A549 (cell line): ENCODE measurements around the gene HP. TPM values are rescaled to one million over a fixed set of nuclear protein-coding genes. Genes with fewer than 3 reads are reported as not detected.
A peak's percentile ranks its signal among the peaks of the same experiment; 100 is the strongest.
"Not testable (repeated sequence)": the region's sequence is repeated elsewhere in the genome, so short reads cannot be mapped to it uniquely, and the experiment has no call there.

Experiments used
- ATAC-seq, 2 experiments: fragments of 200-7000 bp in 1 of 2; fragments of >200 bp in 1 of 2; cut with Nextera tagmentation in 1 of 2; cut with Tn5 transposase in 1 of 2; 3 replicates each; pipeline versions ENCODE4 v1.8.0 to v1.9.1; 2018 to 2020; ENCODE audit warnings: mild to moderate bottlenecking in 1 of 2, moderate library complexity in 1 of 2
- CTCF ChIA-PET: fragments of 300-600 bp; sonication (Branson Sonifier 250); formaldehyde crosslinking; extraction: SDS; loops from one replicate; lab custom pipeline; 2021; ENCODE audit warnings: antibody characterized with exemption, inconsistent platforms; lab: Yijun Ruan, JAX
- POLR2A ChIA-PET: fragments of 350-600 bp; formaldehyde crosslinking; extraction: SDS; loops from one replicate; lab custom pipeline; 2021; ENCODE audit warnings: antibody characterized with exemption, inconsistent platforms; lab: Yijun Ruan, JAX
- DNase-seq, 2 experiments: peaks; one replicate each; pipeline versions ENCODE4 v3.0.0 to v3.0.0-alpha.2; 2011 to 2016; ENCODE audit warnings: low read depth in 1 of 2, low spot score in 1 of 2
- FAIRE-seq: peaks from 2 replicates; lab custom pipeline; 2011; peaks lifted over from hg19 to GRCh38; lab: Jason Lieb, UNC
- H3K27ac ChIP-seq, 2 experiments: fragments of >200 bp; sonication (Bioruptor Twin); formaldehyde crosslinking; 3 replicates each; pipeline ENCODE4 v1.5.1; 2016 to 2017
- H3K4me1 ChIP-seq: fragments of >200 bp; sonication (Bioruptor Twin); formaldehyde crosslinking; 3 replicates; pipeline ENCODE4 v1.6.1; 2016
- H3K4me2 ChIP-seq: fragments of >200 bp; sonication (Bioruptor Twin); formaldehyde crosslinking; 3 replicates; pipeline ENCODE4 v1.6.1; 2016
- H3K4me3 ChIP-seq: fragments of >200 bp; sonication (Bioruptor Twin); formaldehyde crosslinking; 3 replicates; pipeline ENCODE4 v1.5.1; 2016
- H3K9me3 ChIP-seq: fragments of >200 bp; sonication (Bioruptor Twin); formaldehyde crosslinking; 3 replicates; pipeline ENCODE4 v1.6.1; 2016
- CEBPB ChIP-seq, 2 experiments: fragments of >200 bp in 1 of 2; sonication (Bioruptor Twin) in 1 of 2; formaldehyde crosslinking in 1 of 2; IDR thresholded peaks; 2 replicates each; pipeline ENCODE4 v1.6.1; 2012 to 2016
- CHD4 ChIP-seq: fragments of 200-600 bp; sonication (generic); IDR thresholded peaks from 2 replicates; pipeline ENCODE4 v1.6.1; 2016; ENCODE audit warnings: antibody characterized with exemption, mild to moderate bottlenecking, borderline replicate concordance
- ESRRA ChIP-seq: fragments of 150-350 bp; IDR thresholded peaks from 2 replicates; pipeline ENCODE4 v1.6.1; 2014; ENCODE audit warnings: mild to moderate bottlenecking, low read length, borderline replicate concordance
- FOSB ChIP-seq: fragments of 250-450 bp; sonication (Bioruptor Pico); IDR thresholded peaks from 2 replicates; pipeline ENCODE4 v1.5.0; 2020; ENCODE audit warnings: mild to moderate bottlenecking, moderate library complexity
- FOSL2 ChIP-seq, 2 experiments: fragments of 450-650 bp in 1 of 2; fragments of >200 bp in 1 of 2; sonication (Bioruptor Twin) in 1 of 2; formaldehyde crosslinking; IDR thresholded peaks; 2 replicates each; pipeline versions ENCODE4 v1.5.0 to v1.6.1; 2016 to 2020; ENCODE audit warnings: mild to moderate bottlenecking in 1 of 2, moderate library complexity in 1 of 2
- FOXS1 ChIP-seq: fragments of 250-450 bp; sonication (Bioruptor Pico); IDR thresholded peaks from 2 replicates; pipeline ENCODE4 v1.5.0; 2020; ENCODE audit warnings: mild to moderate bottlenecking, moderate library complexity
- HDAC2 ChIP-seq: fragments of 200-600 bp; sonication (generic); IDR thresholded peaks from 2 replicates; pipeline ENCODE4 v1.6.1; 2016
- HEYL ChIP-seq: fragments of 250-450 bp; sonication (Bioruptor Pico); IDR thresholded peaks from 2 replicates; pipeline ENCODE4 v1.8.0; 2021; ENCODE audit warnings: mild to moderate bottlenecking, moderate library complexity
- HOXA7 ChIP-seq: fragments of 250-450 bp; sonication (Bioruptor Pico); IDR thresholded peaks from 2 replicates; pipeline ENCODE4 v1.5.0; 2020; ENCODE audit warnings: mild to moderate bottlenecking, moderate library complexity
- MAFK ChIP-seq: fragments of 450-650 bp; IDR thresholded peaks from 2 replicates; pipeline ENCODE4 v1.6.1; 2014; ENCODE audit not compliant: partially characterized antibody
- NFE2L2 ChIP-seq: fragments of 150-350 bp; conservative IDR thresholded peaks from 2 replicates; pipeline ENCODE4 v1.6.1; 2014; ENCODE audit warnings: low read length
- NPAS2 ChIP-seq: fragments of 250-450 bp; sonication (Bioruptor Pico); IDR thresholded peaks from 2 replicates; pipeline ENCODE4 v1.8.0; 2022; ENCODE audit warnings: mild to moderate bottlenecking, moderate library complexity, borderline replicate concordance
- PBX3 ChIP-seq: IDR thresholded peaks from 2 replicates; pipeline ENCODE4 v1.6.1; 2012
- POLR2A ChIP-seq: IDR thresholded peaks from 2 replicates; pipeline ENCODE4 v1.6.1; 2012; ENCODE audit warnings: mild to moderate bottlenecking, low read length
- RCOR1 ChIP-seq: fragments of 150-350 bp; IDR thresholded peaks from 2 replicates; pipeline ENCODE4 v1.6.1; 2014; ENCODE audit warnings: antibody characterized with exemption, low read length, low read depth
- ZSCAN20 ChIP-seq: fragments of 250-450 bp; sonication (Bioruptor Pico); IDR thresholded peaks from 2 replicates; pipeline ENCODE4 v1.8.0; 2022; ENCODE audit warnings: mild to moderate bottlenecking, moderate library complexity
- WGBS: methylation state at CpG from one replicate; pipeline ENCODE4 v1.1.6; 2017; ENCODE audit errors: missing lambda C conversion rate; 5-methylcytosine and 5-hydroxymethylcytosine counted together
- polyA plus RNA-seq, 4 experiments: library from polyadenylated mRNA; depleted of rRNA in 3 of 4; stranded (reverse); fragments of >200 nt; fragmentation: RNase III in 1 of 4; extraction: RNeasy Plus Mini Kit Qiagen cat#74134 plus additional on column Dnase treatment in 1 of 4; gene quantifications; 2 replicates in 3 of 4; 3 replicates in 1 of 4; pipeline ENCODE4 v1.2.3, GENCODE V29; 2011 to 2017

The HP gene
- polyA plus RNA-seq, 2 of the 4 experiments (the other 2 are of a cell fraction), result 0.23 TPM; not detected in 1

- H3K4me3 ChIP-seq, result no peak overlapping the region
- H3K27ac ChIP-seq, result no peak overlapping the region
- FAIRE-seq (no peak), DNase-seq (no peak)
- 5% methylated on average over 2 of the region's 2 CpGs for WGBS
- TF ChIP-seq CEBPB (IDR thresholded peaks at IDR 0.05) (0 out of 4 replicates have a peak, but pooled peaks of 1 of the 2 experiments have one; percentile 27), FOSB (CRISPR knock-in tag) (no peak)
- TF ChIP-seq, all 56 proteins: peak for 1
- H3K4me2 ChIP-seq, result no peak overlapping the region
- POLR2A ChIA-PET, result no interaction called here
- no peaks in the 10 kb centered on the region; the same call in 2 of the 3 replicates for H3K9me3 ChIP-seq
- CTCF ChIA-PET, result no interaction called here
- H3K4me1 ChIP-seq, result no peaks in the 10 kb centered on the region
- ATAC-seq, result no peak
Measured at GRCh38 chr16:72051818-72052217, 2.5 kb upstream of the HP start.

GRCh38 chr16:72055911-72056310 is 1.6 kb downstream of the HP start:
- ChIA-PET CTCF (no interaction called here), POLR2A (no interaction called here)
- H3K4me1 ChIP-seq, result no peaks in the 10 kb centered on the region
- no peaks in the 10 kb centered on the region for H3K9me3 ChIP-seq
- WGBS, result 33% methylated on average over 4 of the region's 4 CpGs
- H3K27ac ChIP-seq, result no peak overlapping the region
- FAIRE-seq (no peak), ATAC-seq (no peak), DNase-seq (no peak)
- TF ChIP-seq NFE2L2, result no peak
- TF ChIP-seq ZSCAN20 (CRISPR knock-in tag), result no peak
- TF ChIP-seq MAFK, result no peak
- no peak for TF ChIP-seq NPAS2
- H3K4me2 ChIP-seq, result no peak overlapping the region
- no peak overlapping the region for H3K4me3 ChIP-seq

GRCh38 chr16:72057313-72057712 is 3.0 kb downstream of the HP start:
- WGBS, result 32% methylated on average over 1 of the region's 6 CpGs
- DNase-seq, H3K9me3 ChIP-seq, FAIRE-seq, CTCF ChIA-PET, H3K27ac ChIP-seq, H3K4me3 ChIP-seq, POLR2A ChIA-PET, H3K4me1 ChIP-seq, H3K4me2 ChIP-seq: not testable (repeated sequence)
- ATAC-seq, result peak in 1 of 2 experiments; percentile 35; a peak in 2 of 6 replicates

GRCh38 chr16:72059060-72059459 is 4.8 kb downstream of the HP start:
- H3K9me3 ChIP-seq, FAIRE-seq, H3K4me1 ChIP-seq, H3K4me3 ChIP-seq, POLR2A ChIA-PET, H3K4me2 ChIP-seq, DNase-seq, ATAC-seq, H3K27ac ChIP-seq, CTCF ChIA-PET: not testable (repeated sequence)
- 68% methylated on average over 7 of the region's 7 CpGs for WGBS

- WGBS, result 76% methylated on average over 9 of the region's 9 CpGs
- no peaks in the 10 kb centered on the region for H3K9me3 ChIP-seq
- no peak for FAIRE-seq
- DNase-seq, result no peak
- POLR2A ChIA-PET, result no interaction called here
- TF ChIP-seq ZSCAN20 (CRISPR knock-in tag) (no peak), FOSL2 (IDR thresholded peaks at IDR 0.05) (no peak), FOSL2 (CRISPR knock-in tag; IDR thresholded peaks at IDR 0.05) (no peak), RCOR1 (no peak), NPAS2 (no peak), FOXS1 (CRISPR knock-in tag) (no peak), ESRRA (no peak), PBX3 (no peak), CHD4 (no peak)
- TF ChIP-seq, all 56 proteins: peak for 0
- CTCF ChIA-PET, result no interaction called here
- H3K4me1 ChIP-seq, result no peaks in the 10 kb centered on the region
- H3K27ac ChIP-seq, result no peak overlapping the region
- H3K4me2 ChIP-seq, result no peak overlapping the region
- H3K4me3 ChIP-seq, result no peak overlapping the region
- ATAC-seq, result no peak
Measured at GRCh38 chr16:72060405-72060804, 6.1 kb downstream of the HP start.

GRCh38 chr16:72061564-72061963 is 7.3 kb downstream of the HP start:
- Histone ChIP-seq H3K4me1 (no peaks in the 10 kb centered on the region), H3K4me3 (no peak overlapping the region), H3K9me3 (no peaks in the 10 kb centered on the region), H3K4me2 (no peak overlapping the region), H3K27ac (no peak overlapping the region)
- WGBS, result 88% methylated on average over 1 of the region's 1 CpG
- TF ChIP-seq HDAC2, result no peak
- TF ChIP-seq CEBPB (IDR thresholded peaks at IDR 0.05), result no peak
- TF ChIP-seq POLR2A, result no peak
- TF ChIP-seq CHD4, result no peak
- no peak for TF ChIP-seq FOSB (CRISPR knock-in tag)
- no peak for TF ChIP-seq PBX3
- no peak for TF ChIP-seq ESRRA
- TF ChIP-seq HOXA7, result no peak
- no peak for TF ChIP-seq HEYL
- no peak for TF ChIP-seq MAFK
- no peak for ATAC-seq
- DNase-seq, result no peak
- ChIA-PET POLR2A (no interaction called here), CTCF (interaction anchor here (1.1 to 1.8 kb wide), 2 partner anchors 38 to 63 kb away, joined by 4 read pairs; no protein-coding TSS in a partner anchor)
- no peak for FAIRE-seq
